Activated CD8-positive, alpha-beta memory T cell treated with anti-CD3 and anti-CD28 coated beads, Interleukin-2, amount 50 U/mL, for 24 hours (primary cell): Measurements from ENCODE around the gene PGP.

ENCODE experiments used
- DNase-seq: peaks from one replicate; pipeline ENCODE4 v3.0.0-alpha.2; 2020; ENCODE audit errors: extremely low read depth

PGP gene

GRCh38 chr16:2180962-2181923 is 33.4 kb downstream of the PGP start:
- no peak for DNase-seq

GRCh38 chr16:2180461-2180860 is 34.2 kb downstream of the PGP start:
- DNase-seq: no peak

GRCh38 chr16:2179576-2179975 is 35.1 kb downstream of the PGP start:
- DNase-seq: no peak

GRCh38 chr16:2179107-2179501 is 35.5 kb downstream of the PGP start:
- no peak for DNase-seq

- no peak for DNase-seq
Measured at GRCh38 chr16:2178321-2179106, 36.1 kb downstream of the PGP start.

GRCh38 chr16:2177561-2177960 is 37.1 kb downstream of the PGP start:
- DNase-seq: no peak

GRCh38 chr16:2177101-2177500 is 37.5 kb downstream of the PGP start:
- no peak for DNase-seq

GRCh38 chr16:2176047-2176446 is 38.6 kb downstream of the PGP start:
- no peak for DNase-seq

- no peak for DNase-seq
Measured at GRCh38 chr16:2175454-2175853, 39.2 kb downstream of the PGP start.

- no peak for DNase-seq
Measured at GRCh38 chr16:2174396-2175131, 40.1 kb downstream of the PGP start.

GRCh38 chr16:2173916-2174315 is 40.7 kb downstream of the PGP start:
- no peak for DNase-seq

- DNase-seq: no peak
Measured at GRCh38 chr16:2173366-2173765, 41.3 kb downstream of the PGP start.

- no peak for DNase-seq
Measured at GRCh38 chr16:2172688-2173335, 41.8 kb downstream of the PGP start.

- no peak for DNase-seq
Measured at GRCh38 chr16:2171601-2172178, 43.0 kb downstream of the PGP start.

- DNase-seq: no peak
Measured at GRCh38 chr16:2170587-2171435, 43.8 kb downstream of the PGP start.

- DNase-seq: no peak
Measured at GRCh38 chr16:2170080-2170479, 44.6 kb downstream of the PGP start.

GRCh38 chr16:2167068-2167638 is 47.5 kb downstream of the PGP start:
- no peak for DNase-seq

GRCh38 chr16:2166263-2167067 is 48.2 kb downstream of the PGP start:
- no peak for DNase-seq

- DNase-seq: no peak
Measured at GRCh38 chr16:2165861-2166260, 48.8 kb downstream of the PGP start.
